Neuronal stem cell (in vitro differentiated cells): ENCODE results near the gene PLEKHA4.

Experiments used
- DNase-seq: peaks from one replicate; pipeline ENCODE4 v3.0.0-alpha.2; 2013; ENCODE audit warnings: low spot score
- H2AFZ ChIP-seq: one replicate; pipeline ENCODE4 v1.6.1; 2013; ENCODE audit warnings: mild to moderate bottlenecking, low read length, inconsistent platforms
- H2AK5ac ChIP-seq: 2 replicates; pipeline ENCODE4 v1.6.1; 2013; ENCODE audit warnings: low read depth, mild to moderate bottlenecking, inconsistent platforms, low read length, moderate library complexity, mixed read lengths
- H2BK120ac ChIP-seq: 2 replicates; pipeline ENCODE4 v1.6.1; 2013; ENCODE audit warnings: low read depth, mild to moderate bottlenecking, inconsistent platforms, low read length, moderate library complexity, mixed read lengths
- H2BK12ac ChIP-seq: one replicate; pipeline ENCODE4 v1.6.1; 2013; ENCODE audit warnings: low read length, inconsistent platforms
- H2BK15ac ChIP-seq: 2 replicates; pipeline ENCODE4 v1.6.1; 2013; ENCODE audit warnings: mild to moderate bottlenecking, low read length, inconsistent platforms, mixed read lengths
- H2BK5ac ChIP-seq: one replicate; pipeline ENCODE4 v1.6.1; 2013; ENCODE audit warnings: inconsistent platforms, mild to moderate bottlenecking, low read length, moderate library complexity
- H3K14ac ChIP-seq: one replicate; pipeline ENCODE4 v1.6.1; 2013; ENCODE audit warnings: low read length, inconsistent platforms
- H3K18ac ChIP-seq: 2 replicates; pipeline ENCODE4 v1.6.1; 2013; ENCODE audit warnings: low read length, inconsistent platforms
- H3K23ac ChIP-seq: 2 replicates; pipeline ENCODE4 v1.6.1; 2013; ENCODE audit warnings: low read depth, mild to moderate bottlenecking, mixed read lengths, low read length, inconsistent platforms; ENCODE audit not compliant: poor library complexity
- H3K27ac ChIP-seq: replicated peaks from 3 replicates; pipeline ENCODE4 v1.5.1; 2013; ENCODE audit warnings: low read length, inconsistent platforms
- H3K27me3 ChIP-seq, 3 experiments: 2 replicates each; pipeline ENCODE4 v1.6.1; 2013; ENCODE audit warnings: low read length in 3 of 3, mild to moderate bottlenecking in 2 of 3, inconsistent platforms in 1 of 3, low read depth in 1 of 3, mixed read lengths in 1 of 3, moderate library complexity in 1 of 3; ENCODE audit not compliant: control insufficient read depth in 3 of 3, insufficient read depth in 3 of 3
- H3K36me3 ChIP-seq, 2 donors: replicated peaks in 1 of 2; 2 replicates each; pipeline ENCODE4 v1.6.1; 2013; ENCODE audit warnings: low read length in 2 of 2; ENCODE audit not compliant: control insufficient read depth in 2 of 2, insufficient read depth in 2 of 2
- H3K4ac ChIP-seq: 2 replicates; pipeline ENCODE4 v1.6.1; 2013; ENCODE audit warnings: inconsistent platforms, mild to moderate bottlenecking, low read length, moderate library complexity
- H3K4me1 ChIP-seq, 2 donors: 1 replicate in 1 of 2; 2 replicates in 1 of 2; pipeline ENCODE4 v1.6.1; 2013; ENCODE audit warnings: low read length in 2 of 2, low read depth in 1 of 2; ENCODE audit not compliant: control insufficient read depth in 2 of 2, insufficient read depth in 1 of 2
- H3K4me2 ChIP-seq: one replicate; pipeline ENCODE4 v1.6.1; 2013; ENCODE audit warnings: mild to moderate bottlenecking, low read length, inconsistent platforms; ENCODE audit not compliant: insufficient read depth, poor library complexity, severe bottlenecking
- H3K4me3 ChIP-seq, 2 donors: 2 replicates each; pipeline ENCODE4 v1.5.1; 2013; ENCODE audit warnings: low read length in 2 of 2, mild to moderate bottlenecking in 2 of 2, inconsistent platforms in 1 of 2, moderate library complexity in 1 of 2
- H3K79me1 ChIP-seq: one replicate; pipeline ENCODE4 v1.6.1; 2013; ENCODE audit warnings: low read depth, mild to moderate bottlenecking, inconsistent platforms, low read length, moderate library complexity
- H3K9ac ChIP-seq: one replicate; pipeline ENCODE4 v1.6.1; 2013; ENCODE audit warnings: mild to moderate bottlenecking, low read depth, low read length, inconsistent platforms; ENCODE audit not compliant: poor library complexity
- H3K9me3 ChIP-seq, 2 donors: replicated peaks in 1 of 2; 2 replicates each; pipeline versions ENCODE3 to v1.6.1; 2013; ENCODE audit warnings: low read length in 2 of 2, mild to moderate bottlenecking in 2 of 2, inconsistent platforms in 1 of 2, low read depth in 1 of 2, mixed read lengths in 1 of 2, moderate library complexity in 1 of 2; ENCODE audit not compliant: control insufficient read depth in 2 of 2, insufficient read depth in 1 of 2
- H4K8ac ChIP-seq: one replicate; pipeline ENCODE4 v1.6.1; 2013; ENCODE audit warnings: low read depth, mild to moderate bottlenecking, inconsistent platforms, low read length, moderate library complexity
- H4K91ac ChIP-seq: one replicate; pipeline ENCODE4 v1.6.1; 2013; ENCODE audit warnings: low read length, low read depth, mild to moderate bottlenecking, inconsistent platforms; ENCODE audit not compliant: poor library complexity
- WGBS, 2 donors: extraction: QIAGEN DNeasy Blood & Tissue Kit; methylation state at CpG; one replicate each; pipeline ENCODE4 v1.1.7; 2013; ENCODE audit warnings: missing lambda C conversion rate in 2 of 2, mixed read lengths in 1 of 2; ENCODE audit not compliant: insufficient read length in 2 of 2, insufficient replicate concordance in 1 of 2; ENCODE audit errors: extremely low coverage in 2 of 2; 5-methylcytosine and 5-hydroxymethylcytosine counted together

The PLEKHA4 gene

GRCh38 chr19:48841047-48841446 is 27.4 kb downstream of the PLEKHA4 start:
- Histone ChIP-seq H3K4me2 (no peak overlapping the region), H4K8ac (no peak overlapping the region), H3K9ac (no peak overlapping the region), H3K4me3 (no peak overlapping the region), H3K27me3 (no peaks in the 10 kb centered on the region), H3K14ac (no peak overlapping the region), H3K4me1 (peaks cover 4% of the 10 kb centered on the region in 2 donors), H4K91ac (no peak overlapping the region), H3K18ac (no peak overlapping the region), H2BK5ac (peak overlapping the region; percentile 24), H3K23ac (no peak overlapping the region), H2BK15ac (no peak overlapping the region), H3K36me3 (peaks cover 11 to 34% of the 10 kb centered on the region in 2 donors), H3K4ac (no peak overlapping the region), H2AFZ (no peak overlapping the region), H3K79me1 (no peaks in the 10 kb centered on the region), H3K27ac (no peak overlapping the region), H2BK12ac (no peak overlapping the region), H3K9me3 (peaks cover 0 to 3% of the 10 kb centered on the region in 2 donors), H2AK5ac (peak overlapping the region; percentile 74), H2BK120ac (no peak overlapping the region)
- no CpG with 5 or more reads among the region's 16 CpGs for WGBS, 2 donors
- DNase-seq: no peak

- no peak overlapping the region for H2AFZ ChIP-seq
- H4K91ac ChIP-seq: no peak overlapping the region
- H4K8ac ChIP-seq: no peak overlapping the region
- peak overlapping the region; percentile 75 for H2BK5ac ChIP-seq
- H2BK15ac ChIP-seq: no peak overlapping the region
- peaks cover 11 to 22% of the 10 kb centered on the region in 2 donors for H3K36me3 ChIP-seq
- peaks cover 7 to 8% of the 10 kb centered on the region in 2 donors for H3K4me1 ChIP-seq
- peak; percentile 50 for DNase-seq
- no peaks in the 10 kb centered on the region for H3K79me1 ChIP-seq
- H3K18ac ChIP-seq: peak overlapping the region; percentile 76
- peak overlapping the region; percentile 90 for H3K27ac ChIP-seq
- H3K4me2 ChIP-seq: peak overlapping the region; percentile 78
- no peak overlapping the region for H3K14ac ChIP-seq
- H3K4ac ChIP-seq: no peak overlapping the region
- no CpG with 5 or more reads among the region's 9 CpGs for WGBS, 2 donors
- peaks cover 0 to 3% of the 10 kb centered on the region in 2 donors for H3K9me3 ChIP-seq
- H2BK120ac ChIP-seq: no peak overlapping the region
- no peaks in the 10 kb centered on the region for H3K27me3 ChIP-seq
- peak overlapping the region; percentile 77 for H3K9ac ChIP-seq
- H2BK12ac ChIP-seq: no peak overlapping the region
- H3K4me3 ChIP-seq: peak overlapping the region in 1 of 2 donors; percentile 65
- H3K23ac ChIP-seq: no peak overlapping the region
- peak overlapping the region; percentile 56 for H2AK5ac ChIP-seq
These were observed 30.7 kb downstream of the PLEKHA4 start for GRCh38 chr19:48837687-48838086.

GRCh38 chr19:48837051-48837524 is 31.3 kb downstream of the PLEKHA4 start:
- Histone ChIP-seq H2BK120ac (no peak overlapping the region), H4K91ac (peak overlapping the region; percentile 59), H3K4me2 (peak overlapping the region; percentile 89), H2AK5ac (no peak overlapping the region), H3K36me3 (peaks cover 14 to 26% of the 10 kb centered on the region in 2 donors), H3K27ac (peak overlapping the region; percentile 90), H3K23ac (no peak overlapping the region), H3K9me3 (peaks cover 0 to 3% of the 10 kb centered on the region in 2 donors), H3K9ac (peak overlapping the region; percentile 77), H2AFZ (peak overlapping the region; percentile 23), H2BK5ac (no peak overlapping the region), H3K18ac (peak overlapping the region; percentile 96), H3K79me1 (no peaks in the 10 kb centered on the region), H2BK15ac (peak overlapping the region; percentile 59), H3K27me3 (no peaks in the 10 kb centered on the region), H4K8ac (no peak overlapping the region), H3K4me1 (peaks cover 7 to 8% of the 10 kb centered on the region in 2 donors), H3K14ac (no peak overlapping the region), H2BK12ac (no peak overlapping the region), H3K4ac (no peak overlapping the region), H3K4me3 (peak overlapping the region; percentile 21 to 86)
- DNase-seq: peak; percentile 93
- no CpG with 5 or more reads among the region's 29 CpGs for WGBS, 2 donors

- Histone ChIP-seq H3K4ac (no peak within 1 kb of the TSS), H2BK120ac (no peak within 1 kb of the TSS), H2AFZ (peak within 1 kb of the TSS; percentile 63), H3K4me2 (peak within 1 kb of the TSS; percentile 89), H3K9me3 (peaks cover 0 to 3% of the 10 kb centered on the region in 2 donors), H4K91ac (peak within 1 kb of the TSS; percentile 75), H2BK5ac (peak within 1 kb of the TSS; percentile 94), H3K27me3 (no peaks in the 10 kb centered on the region), H3K36me3 (peaks cover 16 to 29% of the 10 kb centered on the region in 2 donors), H4K8ac (no peak within 1 kb of the TSS), H3K27ac (peak within 1 kb of the TSS; percentile 90), H2BK15ac (peak within 1 kb of the TSS; percentile 63), H3K14ac (peak within 1 kb of the TSS; percentile 64), H3K18ac (peak within 1 kb of the TSS; percentile 99), H3K4me1 (peaks cover 7 to 8% of the 10 kb centered on the region in 2 donors), H3K79me1 (no peaks in the 10 kb centered on the region), H3K23ac (peak within 1 kb of the TSS; percentile 6), H3K9ac (peak within 1 kb of the TSS; percentile 95), H2AK5ac (peak within 1 kb of the TSS; percentile 96), H2BK12ac (no peak within 1 kb of the TSS), H3K4me3 (peak within 1 kb of the TSS; percentile 26 to 86)
- WGBS, 2 donors: no CpG with 5 or more reads among the region's 35 CpGs
- peak; percentile 81 for DNase-seq
These were observed 32.1 kb downstream of the PLEKHA4 start, which contains the start of gene HSD17B14 for GRCh38 chr19:48836089-48837017. Gene HSD17B14 (minus strand): TSS chr19:48836491. CDS start chr19:48836411, 80 bp downstream.
